Liver (tissue), 3 donors: Measurements from ENCODE around the gene TMEM234.

Experiments used
- EGR1 ChIP-seq, 2 donors: IDR thresholded peaks; 2 replicates each; pipeline ENCODE4 v1.6.1; 2016 to 2018; ENCODE audit warnings: antibody characterized with exemption in 2 of 2, low read depth in 2 of 2
- GABPA ChIP-seq, 2 donors: IDR thresholded peaks in 1 of 2; conservative IDR thresholded peaks in 1 of 2; 2 replicates each; pipeline ENCODE4 v1.6.1; 2016; ENCODE audit warnings: antibody characterized with exemption in 2 of 2, mild to moderate bottlenecking in 1 of 2, moderate library complexity in 1 of 2
- HNF4A ChIP-seq, 2 donors: conservative IDR thresholded peaks; 2 replicates each; pipeline ENCODE4 v1.6.1; 2016; ENCODE audit warnings: antibody characterized with exemption in 2 of 2, mild to moderate bottlenecking in 2 of 2
- JUND ChIP-seq, 2 donors: IDR thresholded peaks; 2 replicates each; pipeline ENCODE4 v1.6.1; 2016; ENCODE audit warnings: antibody characterized with exemption in 2 of 2
- RAD21 ChIP-seq, 2 donors: IDR thresholded peaks; 2 replicates each; pipeline ENCODE4 v1.6.1; 2016; ENCODE audit warnings: antibody characterized with exemption in 2 of 2, mild to moderate bottlenecking in 2 of 2
- RXRA ChIP-seq, 2 donors: IDR thresholded peaks; 2 replicates each; pipeline ENCODE4 v1.6.1; 2017 to 2018; ENCODE audit warnings: antibody characterized with exemption in 2 of 2, mild to moderate bottlenecking in 1 of 2
- TAF1 ChIP-seq: conservative IDR thresholded peaks from 2 replicates; pipeline ENCODE4 v1.6.1; 2016; ENCODE audit warnings: antibody characterized with exemption, mild to moderate bottlenecking
- YY1 ChIP-seq: IDR thresholded peaks from 2 replicates; pipeline ENCODE4 v1.6.1; 2016; ENCODE audit warnings: antibody characterized with exemption, mild to moderate bottlenecking
- TF ChIP-seq, protein P1 (sequence below): fragments of 150-350 bp; IDR thresholded peaks from 2 replicates; pipeline ENCODE4 v1.5.1; 2017; ENCODE audit warnings: improper control_type of control experiment, low read depth, low read length; ENCODE audit not compliant: missing input control
- TF ChIP-seq, protein P2 (sequence below): IDR thresholded peaks from 2 replicates; pipeline ENCODE4 v1.6.1; 2016; ENCODE audit warnings: antibody characterized with exemption
- TF ChIP-seq, protein P3 (sequence below): IDR thresholded peaks from 2 replicates; pipeline ENCODE4 v1.6.1; 2016; ENCODE audit warnings: antibody characterized with exemption
- TF ChIP-seq, protein P4 (sequence below): IDR thresholded peaks from 2 replicates; pipeline ENCODE4 v1.6.1; 2016; ENCODE audit warnings: antibody characterized with exemption, mild to moderate bottlenecking
- donor health status: healthy.
- donor health status: healthy.

DNA sequence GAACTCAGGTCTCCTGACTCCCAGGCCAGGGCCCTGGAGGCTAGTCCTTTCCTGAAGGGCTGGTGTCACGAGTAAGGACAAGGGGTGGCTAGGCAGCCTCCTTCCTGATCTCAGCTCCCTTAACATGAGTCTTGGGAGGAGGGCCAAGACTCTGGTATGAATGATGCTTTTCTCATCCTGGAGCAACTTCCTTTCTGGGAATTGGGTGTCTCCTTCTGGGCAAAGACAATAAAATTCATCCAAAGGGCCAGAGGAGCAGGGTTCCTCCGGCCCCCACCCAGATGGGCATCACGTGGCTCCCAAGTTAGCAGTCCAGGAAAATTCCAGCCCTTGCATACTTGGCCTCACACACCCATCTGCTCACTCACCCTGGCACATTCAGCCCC, 24.7 kb upstream of the TMEM234 start, which contains the start of gene FAM167B:
- TF ChIP-seq YY1 (no peak), RAD21 (IDR thresholded peaks at IDR 0.05) (no peak), GABPA (IDR thresholded peaks at IDR 0.05 in 1 of 2, conservative IDR thresholded peaks at IDR 0.05 in 1 of 2) (no peak), TAF1 (no peak), RXRA (IDR thresholded peaks at IDR 0.05) (peak; percentile 36 to 69), JUND (IDR thresholded peaks at IDR 0.05) (no peak), HNF4A (conservative IDR thresholded peaks at IDR 0.05) (no peak), EGR1 (IDR thresholded peaks at IDR 0.05; ENCODE audit: low read depth in 2 of 2) (no peak)
- TF ChIP-seq, protein P1, sequence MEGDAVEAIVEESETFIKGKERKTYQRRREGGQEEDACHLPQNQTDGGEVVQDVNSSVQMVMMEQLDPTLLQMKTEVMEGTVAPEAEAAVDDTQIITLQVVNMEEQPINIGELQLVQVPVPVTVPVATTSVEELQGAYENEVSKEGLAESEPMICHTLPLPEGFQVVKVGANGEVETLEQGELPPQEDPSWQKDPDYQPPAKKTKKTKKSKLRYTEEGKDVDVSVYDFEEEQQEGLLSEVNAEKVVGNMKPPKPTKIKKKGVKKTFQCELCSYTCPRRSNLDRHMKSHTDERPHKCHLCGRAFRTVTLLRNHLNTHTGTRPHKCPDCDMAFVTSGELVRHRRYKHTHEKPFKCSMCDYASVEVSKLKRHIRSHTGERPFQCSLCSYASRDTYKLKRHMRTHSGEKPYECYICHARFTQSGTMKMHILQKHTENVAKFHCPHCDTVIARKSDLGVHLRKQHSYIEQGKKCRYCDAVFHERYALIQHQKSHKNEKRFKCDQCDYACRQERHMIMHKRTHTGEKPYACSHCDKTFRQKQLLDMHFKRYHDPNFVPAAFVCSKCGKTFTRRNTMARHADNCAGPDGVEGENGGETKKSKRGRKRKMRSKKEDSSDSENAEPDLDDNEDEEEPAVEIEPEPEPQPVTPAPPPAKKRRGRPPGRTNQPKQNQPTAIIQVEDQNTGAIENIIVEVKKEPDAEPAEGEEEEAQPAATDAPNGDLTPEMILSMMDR, result no peak
- TF ChIP-seq, protein P2, sequence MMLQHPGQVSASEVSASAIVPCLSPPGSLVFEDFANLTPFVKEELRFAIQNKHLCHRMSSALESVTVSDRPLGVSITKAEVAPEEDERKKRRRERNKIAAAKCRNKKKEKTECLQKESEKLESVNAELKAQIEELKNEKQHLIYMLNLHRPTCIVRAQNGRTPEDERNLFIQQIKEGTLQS, result no peak
- TF ChIP-seq, protein P3, sequence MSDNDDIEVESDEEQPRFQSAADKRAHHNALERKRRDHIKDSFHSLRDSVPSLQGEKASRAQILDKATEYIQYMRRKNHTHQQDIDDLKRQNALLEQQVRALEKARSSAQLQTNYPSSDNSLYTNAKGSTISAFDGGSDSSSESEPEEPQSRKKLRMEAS, result peak; percentile 27
- TF ChIP-seq, protein P4, sequence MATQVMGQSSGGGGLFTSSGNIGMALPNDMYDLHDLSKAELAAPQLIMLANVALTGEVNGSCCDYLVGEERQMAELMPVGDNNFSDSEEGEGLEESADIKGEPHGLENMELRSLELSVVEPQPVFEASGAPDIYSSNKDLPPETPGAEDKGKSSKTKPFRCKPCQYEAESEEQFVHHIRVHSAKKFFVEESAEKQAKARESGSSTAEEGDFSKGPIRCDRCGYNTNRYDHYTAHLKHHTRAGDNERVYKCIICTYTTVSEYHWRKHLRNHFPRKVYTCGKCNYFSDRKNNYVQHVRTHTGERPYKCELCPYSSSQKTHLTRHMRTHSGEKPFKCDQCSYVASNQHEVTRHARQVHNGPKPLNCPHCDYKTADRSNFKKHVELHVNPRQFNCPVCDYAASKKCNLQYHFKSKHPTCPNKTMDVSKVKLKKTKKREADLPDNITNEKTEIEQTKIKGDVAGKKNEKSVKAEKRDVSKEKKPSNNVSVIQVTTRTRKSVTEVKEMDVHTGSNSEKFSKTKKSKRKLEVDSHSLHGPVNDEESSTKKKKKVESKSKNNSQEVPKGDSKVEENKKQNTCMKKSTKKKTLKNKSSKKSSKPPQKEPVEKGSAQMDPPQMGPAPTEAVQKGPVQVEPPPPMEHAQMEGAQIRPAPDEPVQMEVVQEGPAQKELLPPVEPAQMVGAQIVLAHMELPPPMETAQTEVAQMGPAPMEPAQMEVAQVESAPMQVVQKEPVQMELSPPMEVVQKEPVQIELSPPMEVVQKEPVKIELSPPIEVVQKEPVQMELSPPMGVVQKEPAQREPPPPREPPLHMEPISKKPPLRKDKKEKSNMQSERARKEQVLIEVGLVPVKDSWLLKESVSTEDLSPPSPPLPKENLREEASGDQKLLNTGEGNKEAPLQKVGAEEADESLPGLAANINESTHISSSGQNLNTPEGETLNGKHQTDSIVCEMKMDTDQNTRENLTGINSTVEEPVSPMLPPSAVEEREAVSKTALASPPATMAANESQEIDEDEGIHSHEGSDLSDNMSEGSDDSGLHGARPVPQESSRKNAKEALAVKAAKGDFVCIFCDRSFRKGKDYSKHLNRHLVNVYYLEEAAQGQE, result no peak
